Panc1 (cell line): Measurements from ENCODE around the gene PPM1D. TPM values are rescaled to one million over a fixed set of nuclear protein-coding genes. Genes with fewer than 3 reads are reported as not detected.

Experiments used
- ATAC-seq: fragments of 200-7000 bp; cut with Tn5 transposase; 2 replicates; pipeline ENCODE4 v1.9.1; 2020; ENCODE audit warnings: mild to moderate bottlenecking, moderate library complexity
- BruUV-seq: library from RNA; stranded (reverse); fragments of 400-500 nt; replicated peaks from 2 replicates; lab custom pipeline; 2021; lab: Mats Ljungman, UMichigan
- CTCF ChIA-PET: fragments of 300-600 bp; sonication (Branson Sonifier 250); formaldehyde crosslinking; loops from one replicate; lab custom pipeline; 2022; ENCODE audit warnings: antibody characterized with exemption; lab: Charles Lee
- POLR2A ChIA-PET: fragments of 300-600 bp; sonication (Branson Sonifier 250); formaldehyde crosslinking; loops from one replicate; lab custom pipeline; 2022; ENCODE audit warnings: antibody characterized with exemption; lab: Charles Lee
- DNase-seq: peaks from one replicate; pipeline ENCODE4 v3.0.0-alpha.2; 2010; ENCODE audit warnings: low read depth, low spot score
- H3K27ac ChIP-seq: 2 replicates; pipeline ENCODE4 v1.5.1; 2011; ENCODE audit warnings: mild to moderate bottlenecking, low read length, inconsistent platforms
- H3K27me3 ChIP-seq: fragments of 200-500 bp; sonication (Bioruptor generic); 2 replicates; pipeline ENCODE4 v1.6.0; 2014; ENCODE audit warnings: low read length, inconsistent platforms; ENCODE audit not compliant: control insufficient read depth, insufficient read depth
- H3K36me3 ChIP-seq: fragments of 200-500 bp; sonication (Bioruptor generic); 2 replicates; pipeline ENCODE4 v1.5.1; 2014; ENCODE audit warnings: inconsistent platforms, mild to moderate bottlenecking, low read length, moderate library complexity; ENCODE audit not compliant: control insufficient read depth, insufficient read depth
- H3K4me1 ChIP-seq: 2 replicates; pipeline ENCODE4 v1.5.1; 2011; ENCODE audit warnings: inconsistent platforms, mild to moderate bottlenecking, low read length, moderate library complexity; ENCODE audit not compliant: control insufficient read depth, insufficient read depth
- H3K4me3 ChIP-seq, 2 experiments: 2 replicates each; pipeline ENCODE4 v1.5.1; 2011 to 2012; ENCODE audit warnings: low read depth in 2 of 2, low read length in 2 of 2, mild to moderate bottlenecking in 2 of 2, inconsistent platforms in 1 of 2, moderate library complexity in 1 of 2
- H3K9me3 ChIP-seq: fragments of 200-500 bp; sonication (Bioruptor generic); 2 replicates; pipeline ENCODE4 v1.5.1; 2014; ENCODE audit warnings: low read depth, mild to moderate bottlenecking, inconsistent platforms, low read length, moderate library complexity; ENCODE audit not compliant: control insufficient read depth, insufficient read depth
- POLR2AphosphoS5 ChIP-seq: IDR thresholded peaks from 2 replicates; pipeline ENCODE4 v1.6.1; 2012; ENCODE audit warnings: mild to moderate bottlenecking, low read depth, low read length, moderate library complexity
- SIN3A ChIP-seq: IDR thresholded peaks from 2 replicates; pipeline ENCODE4 v1.6.1; 2012; ENCODE audit warnings: low read depth, mild to moderate bottlenecking, low read length, moderate library complexity, borderline replicate concordance; ENCODE audit not compliant: insufficient read depth
- TCF7L2 ChIP-seq: IDR thresholded peaks from 2 replicates; pipeline ENCODE4 v1.6.1; 2011; ENCODE audit warnings: mild to moderate bottlenecking, low read depth, low read length, inconsistent platforms
- in situ Hi-C: cut with HindIII; loops from 2 replicates; pipeline ENCODE4 v1.10.0; 2016; ENCODE audit warnings: low sequenced_read_pairs, low pct_unique_long_range_greater_than_20kb
- intact Hi-C: fragments of 100-400 bp; cut with micrococcal nuclease; formaldehyde crosslinking; loops from one replicate; pipeline ENCODE4 v1.10.0; 2022; ENCODE audit not compliant: unreplicated experiment
- total RNA-seq: library from RNA; stranded (reverse); gene quantifications from one replicate; pipeline ENCODE4 v1.2.1, GENCODE V29; 2021; ENCODE audit not compliant: unreplicated experiment
- TF ChIP-seq, protein P1 (sequence below): fragments of 450-650 bp; IDR thresholded peaks from 2 replicates; pipeline ENCODE4 v1.5.1; 2017; ENCODE audit warnings: mild to moderate bottlenecking
- TF ChIP-seq, protein P2 (sequence below), 2 experiments: IDR thresholded peaks; 2 replicates each; pipeline ENCODE4 v1.6.1; 2011 to 2012; ENCODE audit warnings: low read depth in 2 of 2, control low read depth in 1 of 2, low read length in 1 of 2, mild to moderate bottlenecking in 1 of 2, moderate library complexity in 1 of 2; ENCODE audit not compliant: insufficient read depth in 1 of 2

PPM1D gene
- total RNA-seq, 1 experiment from 2014 or later: 7.4 TPM

- Histone ChIP-seq H3K4me1 (no peaks in the 10 kb centered on the region), H3K9me3 (no peaks in the 10 kb centered on the region), H3K27ac (no peak overlapping the region), H3K27me3 (no peaks in the 10 kb centered on the region), H3K4me3 (no peak overlapping the region), H3K36me3 (no peaks in the 10 kb centered on the region; the same call in 1 of the 2 replicates)
- no peak for DNase-seq
- POLR2A ChIA-PET: no interaction called here
- intact Hi-C loops (no loop called here), in situ Hi-C loops (no loop called here)
- BruUV-seq: no TSS peak
- TF ChIP-seq POLR2AphosphoS5 (no peak), SIN3A (no peak), TCF7L2 (no peak)
- TF ChIP-seq, protein P1, sequence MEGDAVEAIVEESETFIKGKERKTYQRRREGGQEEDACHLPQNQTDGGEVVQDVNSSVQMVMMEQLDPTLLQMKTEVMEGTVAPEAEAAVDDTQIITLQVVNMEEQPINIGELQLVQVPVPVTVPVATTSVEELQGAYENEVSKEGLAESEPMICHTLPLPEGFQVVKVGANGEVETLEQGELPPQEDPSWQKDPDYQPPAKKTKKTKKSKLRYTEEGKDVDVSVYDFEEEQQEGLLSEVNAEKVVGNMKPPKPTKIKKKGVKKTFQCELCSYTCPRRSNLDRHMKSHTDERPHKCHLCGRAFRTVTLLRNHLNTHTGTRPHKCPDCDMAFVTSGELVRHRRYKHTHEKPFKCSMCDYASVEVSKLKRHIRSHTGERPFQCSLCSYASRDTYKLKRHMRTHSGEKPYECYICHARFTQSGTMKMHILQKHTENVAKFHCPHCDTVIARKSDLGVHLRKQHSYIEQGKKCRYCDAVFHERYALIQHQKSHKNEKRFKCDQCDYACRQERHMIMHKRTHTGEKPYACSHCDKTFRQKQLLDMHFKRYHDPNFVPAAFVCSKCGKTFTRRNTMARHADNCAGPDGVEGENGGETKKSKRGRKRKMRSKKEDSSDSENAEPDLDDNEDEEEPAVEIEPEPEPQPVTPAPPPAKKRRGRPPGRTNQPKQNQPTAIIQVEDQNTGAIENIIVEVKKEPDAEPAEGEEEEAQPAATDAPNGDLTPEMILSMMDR: no peak
- TF ChIP-seq, protein P2, sequence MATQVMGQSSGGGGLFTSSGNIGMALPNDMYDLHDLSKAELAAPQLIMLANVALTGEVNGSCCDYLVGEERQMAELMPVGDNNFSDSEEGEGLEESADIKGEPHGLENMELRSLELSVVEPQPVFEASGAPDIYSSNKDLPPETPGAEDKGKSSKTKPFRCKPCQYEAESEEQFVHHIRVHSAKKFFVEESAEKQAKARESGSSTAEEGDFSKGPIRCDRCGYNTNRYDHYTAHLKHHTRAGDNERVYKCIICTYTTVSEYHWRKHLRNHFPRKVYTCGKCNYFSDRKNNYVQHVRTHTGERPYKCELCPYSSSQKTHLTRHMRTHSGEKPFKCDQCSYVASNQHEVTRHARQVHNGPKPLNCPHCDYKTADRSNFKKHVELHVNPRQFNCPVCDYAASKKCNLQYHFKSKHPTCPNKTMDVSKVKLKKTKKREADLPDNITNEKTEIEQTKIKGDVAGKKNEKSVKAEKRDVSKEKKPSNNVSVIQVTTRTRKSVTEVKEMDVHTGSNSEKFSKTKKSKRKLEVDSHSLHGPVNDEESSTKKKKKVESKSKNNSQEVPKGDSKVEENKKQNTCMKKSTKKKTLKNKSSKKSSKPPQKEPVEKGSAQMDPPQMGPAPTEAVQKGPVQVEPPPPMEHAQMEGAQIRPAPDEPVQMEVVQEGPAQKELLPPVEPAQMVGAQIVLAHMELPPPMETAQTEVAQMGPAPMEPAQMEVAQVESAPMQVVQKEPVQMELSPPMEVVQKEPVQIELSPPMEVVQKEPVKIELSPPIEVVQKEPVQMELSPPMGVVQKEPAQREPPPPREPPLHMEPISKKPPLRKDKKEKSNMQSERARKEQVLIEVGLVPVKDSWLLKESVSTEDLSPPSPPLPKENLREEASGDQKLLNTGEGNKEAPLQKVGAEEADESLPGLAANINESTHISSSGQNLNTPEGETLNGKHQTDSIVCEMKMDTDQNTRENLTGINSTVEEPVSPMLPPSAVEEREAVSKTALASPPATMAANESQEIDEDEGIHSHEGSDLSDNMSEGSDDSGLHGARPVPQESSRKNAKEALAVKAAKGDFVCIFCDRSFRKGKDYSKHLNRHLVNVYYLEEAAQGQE (IDR thresholded peaks at IDR 0.05; ENCODE audit: insufficient read depth in 1 of 2, low read depth in 2 of 2, low read length in 1 of 2): no peak
- CTCF ChIA-PET: no interaction called here
- ATAC-seq: no peak
Measured at GRCh38 chr17:60627124-60627523, 27.1 kb downstream of the PPM1D start.

DNA sequence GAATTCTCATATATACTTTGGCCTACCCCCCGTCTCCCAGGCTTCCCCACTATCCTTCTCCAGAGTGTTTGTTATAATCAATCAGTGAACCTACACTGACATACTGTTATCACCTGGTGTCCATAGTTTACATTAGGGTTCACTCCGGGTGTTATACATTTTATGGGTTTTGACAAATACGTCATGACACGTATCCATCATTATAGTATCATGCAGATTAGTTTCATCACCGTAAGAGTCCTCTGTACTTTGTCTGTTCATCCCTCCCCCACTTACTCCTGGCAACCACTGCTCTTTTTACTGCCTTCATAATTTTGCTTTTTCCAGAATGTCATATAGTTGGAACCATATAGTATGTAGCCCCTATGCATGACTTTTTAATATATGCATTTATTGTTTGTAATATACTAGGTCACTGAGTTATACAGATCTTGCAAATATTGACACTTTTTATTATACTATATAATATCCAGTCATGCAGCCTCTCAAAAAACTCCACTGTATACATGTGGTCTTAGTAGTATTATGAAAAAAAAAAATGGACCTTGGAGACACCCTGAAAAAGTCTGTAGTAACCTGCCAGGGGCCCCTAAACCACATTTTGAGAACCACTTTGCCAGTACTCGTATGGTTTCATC is 28.4 kb downstream of the PPM1D start:
- DNase-seq (no peak), ATAC-seq (no peak)
- H3K9me3 ChIP-seq: no peaks in the 10 kb centered on the region
- in situ Hi-C loops: no loop called here
- ChIA-PET POLR2A (no interaction called here), CTCF (no interaction called here)
- no peaks in the 10 kb centered on the region for H3K27me3 ChIP-seq
- TF ChIP-seq SIN3A: no peak
- TF ChIP-seq, protein P2 (IDR thresholded peaks at IDR 0.05; ENCODE audit: insufficient read depth in 1 of 2, low read depth in 2 of 2, low read length in 1 of 2): no peak
- TF ChIP-seq, protein P1: no peak
- TF ChIP-seq TCF7L2: no peak
- no peak for TF ChIP-seq POLR2AphosphoS5
- no TSS peak for BruUV-seq
- no peaks in the 10 kb centered on the region; the same call in 1 of the 2 replicates for H3K36me3 ChIP-seq
- H3K4me3 ChIP-seq: no peak overlapping the region
- no peaks in the 10 kb centered on the region for H3K4me1 ChIP-seq
- intact Hi-C loops: no loop called here
- H3K27ac ChIP-seq: no peak overlapping the region
